Neuronal stem cell (in vitro differentiated cells): Measurements from ENCODE around the gene RASA3.
A peak's percentile ranks its signal among the peaks of the same experiment; 100 is the strongest.
"Not testable (repeated sequence)": the region's sequence is repeated elsewhere in the genome, so short reads cannot be mapped to it uniquely, and the experiment has no call there.

Experiments
- DNase-seq: peaks from one replicate; pipeline ENCODE4 v3.0.0-alpha.2; 2013; ENCODE audit warnings: low spot score
- H2AFZ ChIP-seq: one replicate; pipeline ENCODE4 v1.6.1; 2013; ENCODE audit warnings: mild to moderate bottlenecking, low read length, inconsistent platforms
- H2AK5ac ChIP-seq: 2 replicates; pipeline ENCODE4 v1.6.1; 2013; ENCODE audit warnings: low read depth, mild to moderate bottlenecking, inconsistent platforms, low read length, moderate library complexity, mixed read lengths
- H2BK120ac ChIP-seq: 2 replicates; pipeline ENCODE4 v1.6.1; 2013; ENCODE audit warnings: low read depth, mild to moderate bottlenecking, inconsistent platforms, low read length, moderate library complexity, mixed read lengths
- H2BK12ac ChIP-seq: one replicate; pipeline ENCODE4 v1.6.1; 2013; ENCODE audit warnings: low read length, inconsistent platforms
- H2BK15ac ChIP-seq: 2 replicates; pipeline ENCODE4 v1.6.1; 2013; ENCODE audit warnings: mild to moderate bottlenecking, low read length, inconsistent platforms, mixed read lengths
- H2BK5ac ChIP-seq: one replicate; pipeline ENCODE4 v1.6.1; 2013; ENCODE audit warnings: inconsistent platforms, mild to moderate bottlenecking, low read length, moderate library complexity
- H3K14ac ChIP-seq: one replicate; pipeline ENCODE4 v1.6.1; 2013; ENCODE audit warnings: low read length, inconsistent platforms
- H3K18ac ChIP-seq: 2 replicates; pipeline ENCODE4 v1.6.1; 2013; ENCODE audit warnings: low read length, inconsistent platforms
- H3K23ac ChIP-seq: 2 replicates; pipeline ENCODE4 v1.6.1; 2013; ENCODE audit warnings: low read depth, mild to moderate bottlenecking, mixed read lengths, low read length, inconsistent platforms; ENCODE audit not compliant: poor library complexity
- H3K27ac ChIP-seq: replicated peaks from 3 replicates; pipeline ENCODE4 v1.5.1; 2013; ENCODE audit warnings: low read length, inconsistent platforms
- H3K27me3 ChIP-seq, 3 experiments: 2 replicates each; pipeline ENCODE4 v1.6.1; 2013; ENCODE audit warnings: low read length in 3 of 3, mild to moderate bottlenecking in 2 of 3, inconsistent platforms in 1 of 3, low read depth in 1 of 3, mixed read lengths in 1 of 3, moderate library complexity in 1 of 3; ENCODE audit not compliant: control insufficient read depth in 3 of 3, insufficient read depth in 3 of 3
- H3K36me3 ChIP-seq, 2 donors: replicated peaks in 1 of 2; 2 replicates each; pipeline ENCODE4 v1.6.1; 2013; ENCODE audit warnings: low read length in 2 of 2; ENCODE audit not compliant: control insufficient read depth in 2 of 2, insufficient read depth in 2 of 2
- H3K4ac ChIP-seq: 2 replicates; pipeline ENCODE4 v1.6.1; 2013; ENCODE audit warnings: inconsistent platforms, mild to moderate bottlenecking, low read length, moderate library complexity
- H3K4me1 ChIP-seq, 2 donors: 1 replicate in 1 of 2; 2 replicates in 1 of 2; pipeline ENCODE4 v1.6.1; 2013; ENCODE audit warnings: low read length in 2 of 2, low read depth in 1 of 2; ENCODE audit not compliant: control insufficient read depth in 2 of 2, insufficient read depth in 1 of 2
- H3K4me2 ChIP-seq: one replicate; pipeline ENCODE4 v1.6.1; 2013; ENCODE audit warnings: mild to moderate bottlenecking, low read length, inconsistent platforms; ENCODE audit not compliant: insufficient read depth, poor library complexity, severe bottlenecking
- H3K4me3 ChIP-seq, 2 donors: 2 replicates each; pipeline ENCODE4 v1.5.1; 2013; ENCODE audit warnings: low read length in 2 of 2, mild to moderate bottlenecking in 2 of 2, inconsistent platforms in 1 of 2, moderate library complexity in 1 of 2
- H3K79me1 ChIP-seq: one replicate; pipeline ENCODE4 v1.6.1; 2013; ENCODE audit warnings: low read depth, mild to moderate bottlenecking, inconsistent platforms, low read length, moderate library complexity
- H3K9ac ChIP-seq: one replicate; pipeline ENCODE4 v1.6.1; 2013; ENCODE audit warnings: mild to moderate bottlenecking, low read depth, low read length, inconsistent platforms; ENCODE audit not compliant: poor library complexity
- H3K9me3 ChIP-seq, 2 donors: replicated peaks in 1 of 2; 2 replicates each; pipeline versions ENCODE3 to v1.6.1; 2013; ENCODE audit warnings: low read length in 2 of 2, mild to moderate bottlenecking in 2 of 2, inconsistent platforms in 1 of 2, low read depth in 1 of 2, mixed read lengths in 1 of 2, moderate library complexity in 1 of 2; ENCODE audit not compliant: control insufficient read depth in 2 of 2, insufficient read depth in 1 of 2
- H4K8ac ChIP-seq: one replicate; pipeline ENCODE4 v1.6.1; 2013; ENCODE audit warnings: low read depth, mild to moderate bottlenecking, inconsistent platforms, low read length, moderate library complexity
- H4K91ac ChIP-seq: one replicate; pipeline ENCODE4 v1.6.1; 2013; ENCODE audit warnings: low read length, low read depth, mild to moderate bottlenecking, inconsistent platforms; ENCODE audit not compliant: poor library complexity
- WGBS, 2 donors: extraction: QIAGEN DNeasy Blood & Tissue Kit; methylation state at CpG; one replicate each; pipeline ENCODE4 v1.1.7; 2013; ENCODE audit warnings: missing lambda C conversion rate in 2 of 2, mixed read lengths in 1 of 2; ENCODE audit not compliant: insufficient read length in 2 of 2, insufficient replicate concordance in 1 of 2; ENCODE audit errors: extremely low coverage in 2 of 2; 5-methylcytosine and 5-hydroxymethylcytosine counted together

RASA3 gene

GRCh38 chr13:114114666-114115065 is 17.8 kb downstream of the RASA3 start:
- H3K36me3 ChIP-seq, result peaks cover 0 to 18% of the 10 kb centered on the region in 2 donors
- DNase-seq, H2AFZ ChIP-seq, H3K9me3 ChIP-seq, H2BK15ac ChIP-seq, H2AK5ac ChIP-seq, H3K18ac ChIP-seq, H3K14ac ChIP-seq, H2BK5ac ChIP-seq, H4K8ac ChIP-seq, H4K91ac ChIP-seq, H2BK12ac ChIP-seq, H3K23ac ChIP-seq, H3K27me3 ChIP-seq, H3K4me3 ChIP-seq, H3K9ac ChIP-seq, H3K4me2 ChIP-seq, H2BK120ac ChIP-seq, H3K4ac ChIP-seq, H3K27ac ChIP-seq: not testable (repeated sequence)
- H3K4me1 ChIP-seq, result peaks cover 33 to 42% of the 10 kb centered on the region in 2 donors
- peaks cover 15% of the 10 kb centered on the region for H3K79me1 ChIP-seq
- no CpG with 5 or more reads among the region's 12 CpGs for WGBS, 2 donors

GRCh38 chr13:114114006-114114640 is 18.3 kb downstream of the RASA3 start:
- no CpG with 5 or more reads among the region's 18 CpGs for WGBS, 2 donors

GRCh38 chr13:114113395-114113794 is 19.0 kb downstream of the RASA3 start:
- not testable (repeated sequence) for H2AFZ ChIP-seq, H3K4me3 ChIP-seq, H3K4me2 ChIP-seq, H3K4ac ChIP-seq, DNase-seq, H3K27me3 ChIP-seq, H4K91ac ChIP-seq, H3K9me3 ChIP-seq, H3K18ac ChIP-seq, H3K23ac ChIP-seq, H3K14ac ChIP-seq, H3K9ac ChIP-seq, H3K27ac ChIP-seq, H2BK5ac ChIP-seq, H2BK120ac ChIP-seq, H4K8ac ChIP-seq
- WGBS, 2 donors, result no CpG with 5 or more reads among the region's 21 CpGs
- Histone ChIP-seq H3K79me1 (peaks cover 19% of the 10 kb centered on the region), H3K36me3 (peaks cover 0 to 29% of the 10 kb centered on the region in 2 donors), H2AK5ac (peak overlapping the region; percentile 99), H2BK12ac (peak overlapping the region; percentile 14), H3K4me1 (peaks cover 30 to 35% of the 10 kb centered on the region in 2 donors), H2BK15ac (peak overlapping the region; percentile 100)

More at GRCh38 chr13:114114006-114114640, 18.3 kb downstream of the RASA3 start:
- no peaks in the 10 kb centered on the region for H3K27me3 ChIP-seq
- H3K4ac ChIP-seq, result peak overlapping the region; percentile 77
- no peak overlapping the region for H2BK12ac ChIP-seq
- no peak overlapping the region for H3K4me2 ChIP-seq
- H2AK5ac ChIP-seq, result peak overlapping the region; percentile 53
- no peak overlapping the region for H3K14ac ChIP-seq
- H3K36me3 ChIP-seq, result peaks cover 0 to 22% of the 10 kb centered on the region in 2 donors
- no peak overlapping the region for H2BK5ac ChIP-seq
- no peak overlapping the region for H3K23ac ChIP-seq
- no peak overlapping the region for H2AFZ ChIP-seq
- H3K4me1 ChIP-seq, result peaks cover 33 to 41% of the 10 kb centered on the region in 2 donors
- H4K91ac ChIP-seq, result no peak overlapping the region
- no peak for DNase-seq
- no peak overlapping the region for H3K18ac ChIP-seq
- no peak overlapping the region for H3K27ac ChIP-seq
- H3K79me1 ChIP-seq, result peaks cover 15% of the 10 kb centered on the region
- no peak overlapping the region for H3K9ac ChIP-seq
- no peak overlapping the region for H2BK15ac ChIP-seq
- H2BK120ac ChIP-seq, result no peak overlapping the region
- peaks cover 0 to 2% of the 10 kb centered on the region in 2 donors for H3K9me3 ChIP-seq
- H4K8ac ChIP-seq, result no peak overlapping the region
- H3K4me3 ChIP-seq, result no peak overlapping the region

GRCh38 chr13:114112826-114113322 is 19.5 kb downstream of the RASA3 start:
- peak overlapping the region; percentile 72 for H3K27ac ChIP-seq
- peak overlapping the region; percentile 58 for H2AFZ ChIP-seq
- H3K79me1 ChIP-seq, result peaks cover 19% of the 10 kb centered on the region
- peaks cover 0 to 2% of the 10 kb centered on the region in 2 donors for H3K9me3 ChIP-seq
- no peaks in the 10 kb centered on the region for H3K27me3 ChIP-seq
- H3K14ac ChIP-seq, result peak overlapping the region; percentile 49
- WGBS, 2 donors, result no CpG with 5 or more reads among the region's 12 CpGs
- no peak overlapping the region for H3K9ac ChIP-seq
- H4K91ac ChIP-seq, result no peak overlapping the region
- H2AK5ac ChIP-seq, result peak overlapping the region; percentile 99
- H3K18ac ChIP-seq, result peak overlapping the region; percentile 97
- peaks cover 0 to 30% of the 10 kb centered on the region in 2 donors for H3K36me3 ChIP-seq
- H2BK5ac ChIP-seq, result peak overlapping the region; percentile 56
- H3K23ac ChIP-seq, result peak overlapping the region; percentile 53
- peak overlapping the region; percentile 43 for H3K4me2 ChIP-seq
- peak overlapping the region; percentile 14 for H2BK12ac ChIP-seq
- peak overlapping the region; percentile 94 for H3K4ac ChIP-seq
- no peak for DNase-seq
- H3K4me3 ChIP-seq, result no peak overlapping the region
- peak overlapping the region; percentile 100 for H2BK15ac ChIP-seq
- H4K8ac ChIP-seq, result peak overlapping the region; percentile 30
- peaks cover 30 to 31% of the 10 kb centered on the region in 2 donors for H3K4me1 ChIP-seq
- peak overlapping the region; percentile 89 for H2BK120ac ChIP-seq
